GM12891 (cell line): ENCODE measurements around the gene ATP6V0E2.

Source experiments
- POLR2A ChIP-seq: IDR thresholded peaks from 2 replicates; pipeline ENCODE4 v1.6.1; 2011; ENCODE audit warnings: low read depth, low read length, control low read depth
- POLR2AphosphoS5 ChIP-seq: IDR thresholded peaks from 2 replicates; pipeline ENCODE4 v1.6.1; 2011; ENCODE audit warnings: low read depth, low read length, control low read depth
- POU2F2 ChIP-seq: IDR thresholded peaks from 2 replicates; pipeline ENCODE4 v1.6.1; 2011; ENCODE audit warnings: low read depth, mild to moderate bottlenecking, control low read depth, low read length, moderate library complexity
- SPI1 ChIP-seq: IDR thresholded peaks from 2 replicates; pipeline ENCODE4 v1.6.1; 2011; ENCODE audit warnings: low read depth, low read length, control low read depth
- TAF1 ChIP-seq: IDR thresholded peaks from 2 replicates; pipeline ENCODE4 v1.6.1; 2011; ENCODE audit warnings: low read depth, low read length, control low read depth

- TF ChIP-seq POLR2A (no peak), TAF1 (no peak), POLR2AphosphoS5 (no peak), POU2F2 (no peak), SPI1 (no peak)
These were observed 13.5 kb downstream of the ATP6V0E2 start for GRCh38 chr7:149887311-149887710.
